Activated CD8-positive, alpha-beta memory T cell treated with anti-CD3 and anti-CD28 coated beads for 4 hours (primary cell): ENCODE measurements around the gene DCUN1D3.
"Not testable (repeated sequence)": the region's sequence is repeated elsewhere in the genome, so short reads cannot be mapped to it uniquely, and the experiment has no call there.

Experiments
- DNase-seq, 2 donors: peaks; one replicate each; pipeline ENCODE4 v3.0.0-alpha.2; 2020; ENCODE audit warnings: low read depth in 2 of 2

The DCUN1D3 gene, protein sequence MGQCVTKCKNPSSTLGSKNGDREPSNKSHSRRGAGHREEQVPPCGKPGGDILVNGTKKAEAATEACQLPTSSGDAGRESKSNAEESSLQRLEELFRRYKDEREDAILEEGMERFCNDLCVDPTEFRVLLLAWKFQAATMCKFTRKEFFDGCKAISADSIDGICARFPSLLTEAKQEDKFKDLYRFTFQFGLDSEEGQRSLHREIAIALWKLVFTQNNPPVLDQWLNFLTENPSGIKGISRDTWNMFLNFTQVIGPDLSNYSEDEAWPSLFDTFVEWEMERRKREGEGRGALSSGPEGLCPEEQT

DNA sequence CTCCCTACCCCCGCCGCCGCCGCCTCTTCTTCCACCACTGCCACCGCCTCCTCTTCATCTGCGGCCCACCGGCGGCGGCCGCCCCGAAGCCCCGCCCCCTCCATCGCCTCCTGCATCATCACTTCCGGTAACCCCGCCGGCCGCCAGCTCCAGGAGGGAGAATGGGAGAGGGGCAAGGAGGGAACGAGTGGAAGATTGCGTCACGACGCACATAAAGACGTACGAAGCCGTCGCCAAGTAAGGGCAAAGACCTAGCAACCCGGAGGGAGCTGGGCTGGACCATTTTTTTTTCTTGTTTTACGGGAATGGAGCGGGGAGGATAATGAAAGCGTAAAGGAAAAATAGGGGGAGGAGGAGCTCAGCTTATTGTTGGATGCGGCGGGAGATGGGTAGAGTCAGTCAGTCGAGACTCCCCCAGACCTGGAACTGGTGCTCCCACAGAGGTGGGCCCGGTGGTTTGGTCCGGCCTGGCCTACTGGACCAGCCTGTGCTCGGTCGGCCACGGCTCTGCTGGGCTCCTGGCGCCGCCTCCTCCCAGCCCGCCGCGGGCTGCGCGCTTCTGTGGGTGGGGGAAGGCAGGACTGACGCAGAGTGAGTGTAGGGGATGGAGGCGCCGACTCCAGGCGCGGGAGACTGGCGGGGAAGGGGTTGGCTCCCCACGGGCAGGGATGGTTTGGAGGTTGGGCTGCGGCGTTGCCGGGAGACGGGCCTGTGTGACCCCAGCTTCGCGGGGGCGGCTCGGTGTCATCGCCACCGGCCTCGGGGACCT is at the start of gene DCUN1D3, which contains the start of gene LYRM1:
DCUN1D3 (minus strand) TSS at position 60 of the 769 bp plus-strand sequence. CDS start 37,820 bp downstream, outside the sequence.
LYRM1 (plus strand) TSS at position 473 of the 769 bp plus-strand sequence. CDS start 14,785 bp downstream, outside the sequence.
- peak; percentile 80 to 87 for DNase-seq

GRCh38 chr16:20949660-20950059 is 49.5 kb upstream of the DCUN1D3 start:
- DNase-seq = no peak

DNA sequence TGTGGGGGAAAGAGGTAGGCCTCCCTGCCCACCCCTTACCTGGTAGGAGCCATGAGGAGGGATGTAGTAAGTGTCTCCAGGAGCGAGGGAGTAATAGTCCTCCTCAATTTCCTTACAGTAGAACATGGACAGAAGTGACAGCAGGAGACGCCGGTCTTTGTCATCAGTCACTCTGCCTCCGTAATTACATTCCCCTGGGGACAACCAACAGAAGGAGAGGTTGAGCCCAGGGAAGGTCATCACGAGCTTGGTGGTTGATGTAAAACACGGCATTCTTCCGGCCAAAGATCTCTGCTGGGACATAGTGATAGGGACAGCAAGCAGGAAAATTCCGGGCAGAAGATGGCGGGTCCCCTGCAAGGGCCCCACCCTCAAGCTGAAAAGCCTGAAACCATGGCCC is 48.3 kb upstream of the DCUN1D3 start:
- DNase-seq = no peak

GRCh38 chr16:20946015-20946629 is 46.0 kb upstream of the DCUN1D3 start:
- no peak for DNase-seq

- not testable (repeated sequence) for DNase-seq
These were observed 45.4 kb upstream of the DCUN1D3 start for GRCh38 chr16:20945575-20945875.

GRCh38 chr16:20944861-20945574 is 44.9 kb upstream of the DCUN1D3 start:
- no peak for DNase-seq

DNA sequence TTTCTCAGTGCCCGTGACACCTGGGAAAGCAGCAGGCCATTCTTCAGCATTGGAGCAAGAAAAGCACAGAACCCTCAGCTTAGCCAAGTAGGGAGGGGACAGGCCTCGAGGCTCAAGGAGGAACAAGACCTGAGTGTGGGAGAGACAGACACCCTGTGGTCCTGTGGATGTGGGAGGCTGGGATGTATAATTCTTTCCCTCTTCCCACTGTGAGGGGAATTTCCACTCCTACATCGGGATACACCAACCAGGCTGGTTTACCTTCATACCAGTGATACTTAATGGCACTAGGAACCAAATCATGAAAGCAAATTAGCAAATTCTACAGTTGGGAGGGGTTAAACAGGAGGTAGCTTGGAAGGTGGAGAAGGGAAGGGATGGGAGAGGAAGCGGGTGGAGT is 42.1 kb upstream of the DCUN1D3 start:
- no peak for DNase-seq

GRCh38 chr16:20941636-20941926 is 41.4 kb upstream of the DCUN1D3 start:
- DNase-seq = no peak

DNA sequence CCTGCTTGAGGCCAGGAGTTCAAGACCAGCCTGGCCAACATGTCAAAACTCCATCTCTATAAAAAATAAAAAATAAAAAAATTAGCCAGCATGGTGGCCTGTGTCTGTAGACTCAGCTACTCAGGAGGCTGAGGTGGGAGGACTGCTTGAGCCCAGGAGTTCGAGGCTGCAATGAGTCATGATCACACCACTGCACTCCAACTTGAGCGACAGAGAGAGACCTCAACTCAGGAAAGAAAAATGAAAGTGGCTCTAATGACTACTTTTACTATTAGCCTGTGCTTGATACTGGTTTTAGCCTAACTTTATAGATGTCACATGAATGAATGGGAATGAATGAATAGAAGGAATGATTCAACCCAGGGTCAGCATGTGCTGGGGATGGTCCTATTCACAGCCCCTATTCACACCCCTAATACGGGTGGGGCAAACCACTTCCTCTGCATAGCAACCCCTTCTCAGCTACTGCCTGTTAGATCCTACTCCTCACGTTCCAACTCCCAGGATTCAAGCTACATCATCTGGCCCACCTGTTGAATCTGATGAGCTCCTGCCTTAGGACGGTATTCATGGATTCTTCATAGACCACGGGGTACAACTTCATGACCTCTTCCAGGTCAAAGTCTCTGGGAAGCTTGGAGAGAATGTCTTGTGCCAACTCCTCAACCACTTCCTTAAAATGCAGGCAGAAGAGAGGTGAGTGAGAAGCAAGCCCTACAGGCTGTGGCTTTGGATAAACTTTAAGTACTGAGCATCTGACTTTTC is 40.9 kb upstream of the DCUN1D3 start:
- DNase-seq = no peak

GRCh38 chr16:20939611-20940010 is 39.5 kb upstream of the DCUN1D3 start:
- DNase-seq = no peak

DNA sequence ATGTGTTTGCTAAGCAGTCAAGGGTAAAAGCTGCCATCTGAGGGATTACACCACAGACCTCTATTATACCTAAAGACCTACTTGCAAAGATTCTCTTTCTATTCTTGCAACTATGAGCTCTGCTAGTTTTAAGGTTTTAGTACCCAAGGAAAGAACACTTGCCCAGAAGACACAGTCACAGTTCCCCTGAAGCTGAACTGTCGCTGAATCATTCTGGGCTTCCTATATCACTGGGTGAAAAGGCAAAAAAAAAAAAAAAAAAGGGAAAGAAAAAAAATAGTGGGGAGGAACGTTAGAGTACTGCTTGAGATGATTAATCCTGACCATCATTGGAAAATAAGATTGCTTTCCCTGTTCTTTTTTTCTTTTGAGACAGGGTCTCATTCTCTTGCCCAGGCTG is 38.3 kb upstream of the DCUN1D3 start:
- no peak for DNase-seq

DNA sequence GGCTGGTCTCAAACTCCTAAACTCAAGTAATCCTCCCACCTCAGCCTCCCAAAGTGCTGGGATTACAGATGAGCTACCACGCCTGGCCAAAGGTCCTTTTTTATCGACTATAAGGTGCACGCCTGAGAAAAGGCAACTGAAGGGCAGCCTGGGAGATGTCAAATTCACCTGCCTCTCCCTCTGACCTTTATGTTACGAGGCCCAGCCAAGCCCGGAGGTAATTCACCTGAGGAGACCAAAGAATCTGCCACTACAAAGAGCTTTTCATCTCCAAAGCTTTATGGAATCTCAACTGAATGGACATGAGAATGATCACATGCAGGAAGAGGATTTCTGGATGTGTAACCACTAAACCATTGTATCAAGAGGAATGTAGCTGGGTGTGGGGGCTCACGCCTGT is 37.6 kb upstream of the DCUN1D3 start:
- DNase-seq = no peak

- DNase-seq = no peak
These were observed 33.4 kb upstream of the DCUN1D3 start for GRCh38 chr16:20933589-20933988.

- DNase-seq = no peak
These were observed 31.0 kb upstream of the DCUN1D3 start for GRCh38 chr16:20931066-20931600.

GRCh38 chr16:20930365-20930690 is 30.2 kb upstream of the DCUN1D3 start:
- DNase-seq = no peak

- not testable (repeated sequence) for DNase-seq
These were observed 29.7 kb upstream of the DCUN1D3 start for GRCh38 chr16:20929676-20930364.

GRCh38 chr16:20928774-20929411 is 28.7 kb upstream of the DCUN1D3 start:
- no peak for DNase-seq

GRCh38 chr16:20925751-20926150 is 25.6 kb upstream of the DCUN1D3 start:
- DNase-seq = no peak

DNA sequence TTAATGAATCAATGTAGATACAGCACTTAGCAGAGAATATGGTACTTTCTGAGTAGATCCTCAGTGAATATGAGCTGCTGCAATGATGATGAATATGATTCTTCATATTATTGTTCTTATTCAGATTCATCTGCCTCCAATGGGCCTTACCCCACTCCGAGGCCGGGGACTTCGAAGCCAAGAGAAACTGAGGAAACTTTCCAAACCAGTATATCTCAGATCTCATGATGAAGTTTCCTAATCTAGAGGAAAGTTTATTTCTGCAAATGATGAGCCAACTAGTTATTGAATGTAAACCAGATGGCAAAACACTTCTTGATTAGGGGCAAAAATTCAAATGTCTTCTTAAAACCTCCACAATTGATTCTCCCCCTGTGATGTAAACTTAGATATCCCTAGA is 23.7 kb upstream of the DCUN1D3 start:
- DNase-seq = no peak

GRCh38 chr16:20920799-20921198 is 20.6 kb upstream of the DCUN1D3 start:
- no peak for DNase-seq
